ENCODE measurements around the gene ELF2.
"Not testable (repeated sequence)": the region's sequence is repeated elsewhere in the genome, so short reads cannot be mapped to it uniquely, and the experiment has no call there.

ELF2 gene

DNA sequence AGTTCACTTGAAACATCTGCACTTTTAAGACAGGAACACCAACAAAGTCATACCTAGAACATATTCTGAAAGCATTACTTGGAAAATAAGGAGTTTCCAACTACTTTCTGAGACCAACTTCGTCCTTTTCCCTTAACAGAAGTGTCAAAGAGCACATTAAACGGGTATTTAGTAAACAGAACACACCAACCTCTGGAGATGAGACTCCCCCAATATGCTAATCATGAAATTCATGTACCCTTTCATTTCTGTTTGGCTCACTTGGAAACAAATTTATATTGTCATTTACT lies 92.3 kb downstream of the ELF2 start:
- DNase-seq (ENCODE audit: low read depth): no peak
- H3K4me3 ChIP-seq (ENCODE audit: low read depth, low read length): peak overlapping the region; percentile 98

DNA sequence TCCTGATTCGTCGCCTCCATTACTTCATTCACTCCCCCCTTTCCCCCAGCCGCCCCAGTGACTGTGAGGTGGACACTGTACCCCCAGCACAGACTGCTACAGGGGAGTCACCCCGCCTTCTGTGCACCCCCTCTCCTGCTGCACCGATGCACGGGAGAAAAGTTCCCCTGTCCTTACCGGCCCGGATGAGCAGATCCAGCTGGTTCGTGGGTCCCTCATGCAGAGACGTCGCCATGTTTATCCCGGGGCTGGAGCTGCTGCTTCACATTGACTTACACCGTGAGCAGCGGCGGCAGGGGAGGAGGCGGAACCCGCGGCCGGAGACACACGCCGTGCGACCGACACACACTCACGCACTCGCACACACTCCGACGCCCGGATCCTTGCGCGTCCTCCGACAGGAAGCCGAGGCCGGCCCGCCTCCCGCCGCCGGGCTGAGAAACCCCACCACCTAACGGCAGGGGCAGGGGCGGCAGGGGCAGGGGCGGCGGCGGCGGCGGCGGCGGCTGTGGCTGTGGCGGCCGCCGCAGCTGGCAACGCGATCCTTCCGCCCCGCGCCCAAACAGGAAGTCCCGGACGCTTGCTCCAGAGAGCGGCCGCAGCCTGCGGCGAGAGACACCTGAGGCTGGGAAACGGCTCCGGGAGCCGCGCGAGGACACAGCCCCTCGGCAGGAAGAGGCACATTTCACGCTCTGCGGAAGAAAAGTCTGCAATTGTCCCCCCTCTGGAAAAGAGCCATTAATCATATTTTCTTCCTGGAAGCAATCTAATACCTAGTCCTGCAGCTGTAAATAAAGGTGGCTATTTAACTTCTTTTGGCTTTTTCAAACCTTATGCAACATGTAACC lies 92.8 kb downstream of the ELF2 start:
- DNase-seq (ENCODE audit: low read depth): peak; percentile 86
- H3K4me3 ChIP-seq (ENCODE audit: low read depth, low read length): peak overlapping the region; percentile 98

DNA sequence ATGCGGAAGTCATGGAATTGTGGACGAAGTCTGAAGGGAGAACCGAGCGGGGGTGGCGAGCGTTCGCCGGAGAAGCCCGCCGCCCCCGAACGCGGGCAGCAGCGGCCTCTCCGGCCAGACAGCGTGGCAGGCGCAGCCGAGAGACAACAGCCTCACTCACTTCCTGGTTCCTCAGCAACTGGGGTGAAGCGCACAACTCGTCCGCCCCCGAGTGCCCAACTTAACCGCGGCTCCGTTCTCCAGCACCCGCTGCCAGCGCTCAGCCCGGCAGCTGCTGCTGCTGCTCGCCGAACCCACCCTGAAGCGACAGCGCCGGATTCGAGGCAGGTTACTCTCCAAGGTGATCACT lies 93.4 kb downstream of the ELF2 start:
- peak; percentile 37 for DNase-seq (ENCODE audit: low read depth)
- peak overlapping the region; percentile 98 for H3K4me3 ChIP-seq (ENCODE audit: low read depth, low read length)

- DNase-seq (ENCODE audit: low read depth): peak; percentile 96
- peak overlapping the region; percentile 98 for H3K4me3 ChIP-seq (ENCODE audit: low read depth, low read length)
These were observed 94.0 kb downstream of the ELF2 start for GRCh38 chr4:139082750-139083606.

GRCh38 chr4:139078926-139079325 lies 98.1 kb downstream of the ELF2 start:
- no peak for DNase-seq (ENCODE audit: low read depth)
- H3K4me3 ChIP-seq (ENCODE audit: low read depth, low read length): no peak overlapping the region

DNA sequence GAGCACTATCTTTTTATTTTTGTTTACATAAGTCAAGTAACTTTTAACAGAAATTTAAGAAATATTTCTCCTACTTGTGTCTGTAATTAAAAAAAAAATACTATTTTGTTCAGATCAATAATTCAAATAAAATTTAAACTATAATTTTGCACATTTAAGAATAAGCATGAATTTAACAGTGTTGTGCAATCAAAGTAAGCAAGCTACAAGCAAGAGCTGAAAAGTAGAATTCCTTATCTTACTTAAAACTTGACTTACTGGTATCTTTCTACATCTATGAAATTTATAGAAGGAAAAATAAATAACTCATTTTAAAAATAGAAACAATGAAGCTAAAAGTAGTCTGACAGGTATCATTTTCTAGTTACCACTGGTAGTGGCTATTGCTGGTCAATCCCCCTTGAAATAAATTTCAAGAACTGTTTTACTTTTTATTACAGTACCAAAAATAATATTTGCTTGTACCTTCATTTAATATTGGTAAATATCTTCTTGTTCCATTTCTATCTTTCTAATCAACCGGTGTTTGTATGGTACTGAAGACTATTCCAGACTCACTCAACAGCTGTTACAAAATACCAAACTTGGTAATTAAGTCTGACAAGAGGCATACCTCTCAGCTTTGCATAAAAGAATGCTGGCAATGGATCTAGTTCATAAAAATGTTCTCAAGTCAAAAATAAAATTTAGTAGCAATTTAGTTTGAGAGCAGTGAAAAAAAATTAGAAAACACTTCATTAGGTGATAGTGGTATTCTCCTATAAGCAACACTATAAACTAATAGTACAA lies 99.3 kb downstream of the ELF2 start:
- no peak overlapping the region for H3K4me3 ChIP-seq (ENCODE audit: low read depth, low read length)
- no peak for DNase-seq (ENCODE audit: low read depth)

DNA sequence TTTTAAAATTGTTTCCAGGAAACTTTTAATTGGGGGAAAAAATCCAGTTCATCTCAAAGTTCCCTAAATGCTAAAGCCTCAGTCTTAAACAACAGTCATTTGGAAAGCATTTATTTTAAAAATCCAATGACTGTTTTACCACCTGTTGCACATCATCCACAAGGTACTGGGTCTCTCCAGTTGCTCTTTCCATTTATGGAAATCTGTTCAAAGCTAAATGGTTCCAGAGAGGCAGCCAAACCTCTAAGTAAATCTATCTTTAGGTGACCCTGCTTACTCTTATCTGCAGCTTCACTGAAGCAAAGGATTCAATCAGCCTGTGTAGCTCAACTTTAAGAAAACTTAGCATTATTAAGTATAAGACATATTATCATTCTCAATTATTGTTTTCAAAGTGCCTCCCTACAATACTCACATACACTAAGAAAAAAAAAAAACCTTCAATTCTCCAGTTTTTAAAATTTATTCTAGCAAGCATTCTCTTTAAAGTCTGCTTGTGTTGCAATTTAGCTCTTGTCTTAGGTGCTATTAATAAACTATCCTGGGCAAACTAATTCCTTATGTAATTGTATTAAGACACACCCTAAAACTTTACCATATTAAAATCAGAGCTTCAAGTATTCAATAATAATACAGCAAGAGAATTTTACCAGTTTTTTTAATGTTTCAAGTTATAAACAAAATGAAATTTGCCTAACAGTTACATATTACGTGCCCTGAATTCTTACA lies 100.8 kb downstream of the ELF2 start:
- no peak overlapping the region for H3K4me3 ChIP-seq (ENCODE audit: low read depth, low read length)
- DNase-seq (ENCODE audit: low read depth): no peak

- no peak overlapping the region for H3K4me3 ChIP-seq (ENCODE audit: low read depth, low read length)
- DNase-seq (ENCODE audit: low read depth): no peak
These were observed 116.4 kb downstream of the ELF2 start for GRCh38 chr4:139060591-139060990.

GRCh38 chr4:139059026-139059425 lies 118.0 kb downstream of the ELF2 start:
- H3K4me3 ChIP-seq (ENCODE audit: low read depth, low read length); DNase-seq (ENCODE audit: low read depth): not testable (repeated sequence)

GRCh38 chr4:139054791-139055505 lies 122.1 kb downstream of the ELF2 start:
- DNase-seq (ENCODE audit: low read depth): no peak
- H3K4me3 ChIP-seq (ENCODE audit: low read depth, low read length): no peak overlapping the region

GRCh38 chr4:139053909-139054308 lies 123.1 kb downstream of the ELF2 start:
- no peak for DNase-seq (ENCODE audit: low read depth)
- H3K4me3 ChIP-seq (ENCODE audit: low read depth, low read length): no peak overlapping the region

DNA sequence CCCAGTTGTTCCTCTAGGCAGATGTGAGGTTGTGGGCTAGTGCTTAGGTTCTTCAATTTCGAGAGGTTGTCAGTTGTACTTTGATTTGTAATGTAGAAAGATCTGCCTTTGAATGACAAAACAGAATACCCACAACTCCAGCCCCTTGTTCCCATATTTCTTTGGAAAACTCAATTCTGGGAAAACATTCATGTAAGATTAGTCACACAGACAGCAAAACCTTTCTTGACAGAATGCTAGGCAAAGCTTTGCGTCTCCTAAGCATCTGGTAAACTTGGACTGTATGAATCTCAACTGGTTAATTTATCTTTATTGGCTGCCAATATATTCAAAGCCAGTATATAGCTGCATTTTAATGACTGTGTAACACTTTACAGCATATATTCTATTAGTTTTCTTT lies 126.6 kb downstream of the ELF2 start:
- DNase-seq (ENCODE audit: low read depth): no peak
- no peak overlapping the region for H3K4me3 ChIP-seq (ENCODE audit: low read depth, low read length)

DNA sequence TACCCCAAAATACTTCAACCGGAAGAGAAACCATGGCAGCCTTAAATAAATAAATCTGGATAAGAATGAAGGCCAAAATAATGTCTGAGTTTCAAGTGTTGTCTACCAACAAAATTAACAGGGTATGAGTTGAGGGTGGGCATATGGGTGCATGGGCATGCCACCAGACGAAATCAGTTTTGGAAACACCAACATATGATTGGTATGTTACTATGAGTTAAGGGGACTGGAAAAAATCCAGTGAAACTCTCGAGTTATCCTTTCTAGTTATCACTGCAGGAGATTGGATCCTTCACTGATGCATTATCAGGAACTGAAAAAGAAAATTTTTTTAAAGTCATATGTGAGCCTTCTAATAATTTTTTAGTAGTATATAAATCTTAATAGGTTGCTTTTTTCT lies 129.0 kb downstream of the ELF2 start:
- H3K4me3 ChIP-seq (ENCODE audit: low read depth, low read length): no peak overlapping the region
- DNase-seq (ENCODE audit: low read depth): no peak

DNA sequence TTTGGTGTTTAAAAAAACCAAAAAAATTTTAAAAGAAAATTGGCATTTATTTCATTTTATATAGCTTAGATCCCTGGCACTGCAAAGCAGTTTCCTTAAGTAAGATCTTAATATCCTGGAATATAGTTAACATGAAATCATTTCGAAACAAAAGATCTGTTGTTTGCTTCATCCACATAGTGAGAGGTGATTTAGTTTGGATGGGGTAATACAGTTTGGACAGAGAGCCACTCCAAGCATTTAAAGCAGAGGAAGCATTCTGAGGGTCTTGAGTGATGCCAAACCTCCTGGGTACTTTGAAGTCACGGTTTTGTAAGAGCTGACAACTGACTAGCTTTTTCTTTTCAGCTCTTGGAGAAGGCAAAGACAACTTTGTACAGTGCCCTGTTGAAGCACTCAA lies 132.7 kb downstream of the ELF2 start:
- no peak overlapping the region for H3K4me3 ChIP-seq (ENCODE audit: low read depth, low read length)
- DNase-seq (ENCODE audit: low read depth): no peak

DNA sequence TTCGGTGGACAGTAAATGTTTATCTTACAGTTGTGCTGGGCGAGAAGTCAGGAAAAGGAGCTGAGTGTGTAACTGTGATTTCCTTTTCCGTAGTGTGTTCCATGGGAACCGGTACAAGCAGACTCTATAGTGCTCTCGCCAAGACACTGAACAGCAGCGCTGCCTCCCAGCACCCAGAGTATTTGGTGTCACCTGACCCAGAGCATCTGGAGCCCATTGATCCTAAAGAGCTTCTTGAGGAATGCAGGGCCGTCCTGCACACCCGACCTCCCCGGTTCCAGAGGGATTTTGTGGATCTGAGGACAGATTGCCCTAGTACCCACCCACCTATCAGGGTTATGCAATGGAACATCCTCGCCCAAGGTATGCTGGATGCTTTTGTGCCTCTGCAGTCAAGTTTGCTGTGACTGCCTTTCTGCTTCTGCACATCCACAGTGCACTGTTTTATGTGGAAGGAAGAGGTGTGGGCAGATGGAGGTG lies 134.0 kb downstream of the ELF2 start:
- no peak for DNase-seq (ENCODE audit: low read depth)
- H3K4me3 ChIP-seq (ENCODE audit: low read depth, low read length): no peak overlapping the region

- DNase-seq (ENCODE audit: low read depth): no peak
These were observed 138.1 kb downstream of the ELF2 start for GRCh38 chr4:139038874-139039443.

GRCh38 chr4:139036885-139037284 lies 140.1 kb downstream of the ELF2 start:
- no peak overlapping the region for H3K4me3 ChIP-seq (ENCODE audit: low read depth, low read length)
- DNase-seq (ENCODE audit: low read depth): no peak

More at GRCh38 chr4:139038874-139039443, 138.1 kb downstream of the ELF2 start:
- H3K4me3 ChIP-seq (ENCODE audit: low read depth, low read length): no peak overlapping the region

GRCh38 chr4:139035650-139036049 lies 141.4 kb downstream of the ELF2 start:
- DNase-seq (ENCODE audit: low read depth): no peak
- no peak overlapping the region for H3K4me3 ChIP-seq (ENCODE audit: low read depth, low read length)

Data from skeletal muscle cell (primary cell).